ENCODE data around the gene CWC27. TPM values are rescaled to one million over a fixed set of nuclear protein-coding genes. Genes with fewer than 3 reads are reported as not detected.

The CWC27 gene
- total RNA-seq, 1 experiment from 2014 or later, result 12.6 TPM

- CTCF ChIA-PET, result no interaction called here
- no peaks in the 10 kb centered on the region for H3K9me2 ChIP-seq (replicated peaks; ENCODE audit: low read length)
- no peak overlapping the region for H3K4me3 ChIP-seq (ENCODE audit: low read length)
- no peaks in the 10 kb centered on the region for H3F3A ChIP-seq (ENCODE audit: low read length, unreplicated experiment)
- intact Hi-C loops (cut with micrococcal nuclease), result no loop called here
- H3K79me2 ChIP-seq (ENCODE audit: low read length), result no peaks in the 10 kb centered on the region
- BruUV-seq (replicated peaks), result no TSS peak
- H3K4me2 ChIP-seq (ENCODE audit: low read length), result no peak overlapping the region
- POLR2A ChIA-PET (ENCODE audit: unreplicated experiment), result no interaction called here
- no peak overlapping the region for H2AFZ ChIP-seq (ENCODE audit: low read length)
- TF ChIP-seq EZH2 (IDR thresholded peaks at IDR 0.05; ENCODE audit: low read length, unreplicated experiment) (no peak), CTCF (conservative IDR thresholded peaks at IDR 0.05; ENCODE audit: low read depth, low read length) (no peak), EZH2phosphoT487 (IDR thresholded peaks at IDR 0.05; ENCODE audit: borderline replicate concordance, low read length) (no peak)
- H4K20me1 ChIP-seq (ENCODE audit: low read length), result no peaks in the 10 kb centered on the region
- DNase-seq (no peak), ATAC-seq (no peak)
- H3K4me1 ChIP-seq (ENCODE audit: insufficient read depth, low read length), result no peaks in the 10 kb centered on the region
- no peaks in the 10 kb centered on the region for H3K9me3 ChIP-seq (ENCODE audit: low read length)
- no peak overlapping the region for H3K9ac ChIP-seq (ENCODE audit: low read length)
- H3K27ac ChIP-seq (ENCODE audit: low read length), result no peak overlapping the region
- H3K36me3 ChIP-seq (ENCODE audit: low read depth, low read length), result peaks cover 4% of the 10 kb centered on the region; the same call in 1 of the 2 replicates
- no peaks in the 10 kb centered on the region for H3K27me3 ChIP-seq (ENCODE audit: low read length)
These were observed 154.5 kb downstream of the CWC27 start for GRCh38 chr5:64923151-64923685.

GRCh38 chr5:64925123-64925522 is 156.4 kb downstream of the CWC27 start:
- Histone ChIP-seq H4K20me1 (ENCODE audit: low read length) (no peaks in the 10 kb centered on the region), H3K79me2 (ENCODE audit: low read length) (no peaks in the 10 kb centered on the region), H3K27me3 (ENCODE audit: low read length) (no peaks in the 10 kb centered on the region), H3K9ac (ENCODE audit: low read length) (no peak overlapping the region), H3F3A (ENCODE audit: low read length, unreplicated experiment) (no peaks in the 10 kb centered on the region), H3K4me2 (ENCODE audit: low read length) (no peak overlapping the region), H3K4me3 (ENCODE audit: low read length) (no peak overlapping the region), H2AFZ (ENCODE audit: low read length) (no peak overlapping the region), H3K36me3 (ENCODE audit: low read depth, low read length) (peaks cover 4% of the 10 kb centered on the region; the same call in 1 of the 2 replicates), H3K9me3 (ENCODE audit: low read length) (no peaks in the 10 kb centered on the region), H3K9me2 (replicated peaks; ENCODE audit: low read length) (no peaks in the 10 kb centered on the region), H3K27ac (ENCODE audit: low read length) (no peak overlapping the region), H3K4me1 (ENCODE audit: insufficient read depth, low read length) (no peaks in the 10 kb centered on the region)
- intact Hi-C loops (cut with micrococcal nuclease), result no loop called here
- POLR2A ChIA-PET (ENCODE audit: unreplicated experiment), result no interaction called here
- BruUV-seq (replicated peaks), result no TSS peak
- TF ChIP-seq EZH2 (IDR thresholded peaks at IDR 0.05; ENCODE audit: low read length, unreplicated experiment) (no peak), CTCF (conservative IDR thresholded peaks at IDR 0.05; ENCODE audit: low read depth, low read length) (no peak), EZH2phosphoT487 (IDR thresholded peaks at IDR 0.05; ENCODE audit: borderline replicate concordance, low read length) (no peak)
- no peak for ATAC-seq
- DNase-seq, result no peak
- CTCF ChIA-PET, result interaction anchor here (0.6 kb wide), 1 partner anchor 686 kb away, joined by 3 read pairs; no protein-coding TSS in a partner anchor

- no peaks in the 10 kb centered on the region for H3K27me3 ChIP-seq (ENCODE audit: low read length)
- ATAC-seq (no peak), DNase-seq (no peak)
- POLR2A ChIA-PET (ENCODE audit: unreplicated experiment), result no interaction called here
- no peaks in the 10 kb centered on the region for H3K9me3 ChIP-seq (ENCODE audit: low read length)
- no peaks in the 10 kb centered on the region for H4K20me1 ChIP-seq (ENCODE audit: low read length)
- H3K9ac ChIP-seq (ENCODE audit: low read length), result no peak overlapping the region
- no peak overlapping the region for H3K27ac ChIP-seq (ENCODE audit: low read length)
- no peaks in the 10 kb centered on the region for H3F3A ChIP-seq (ENCODE audit: low read length, unreplicated experiment)
- BruUV-seq (replicated peaks), result no TSS peak
- intact Hi-C loops (cut with micrococcal nuclease), result no loop called here
- TF ChIP-seq EZH2phosphoT487 (IDR thresholded peaks at IDR 0.05; ENCODE audit: borderline replicate concordance, low read length) (no peak), EZH2 (IDR thresholded peaks at IDR 0.05; ENCODE audit: low read length, unreplicated experiment) (no peak), CTCF (conservative IDR thresholded peaks at IDR 0.05; ENCODE audit: low read depth, low read length) (no peak)
- no peaks in the 10 kb centered on the region for H3K9me2 ChIP-seq (replicated peaks; ENCODE audit: low read length)
- no peak overlapping the region for H3K4me3 ChIP-seq (ENCODE audit: low read length)
- H3K79me2 ChIP-seq (ENCODE audit: low read length), result no peaks in the 10 kb centered on the region
- no peaks in the 10 kb centered on the region for H3K36me3 ChIP-seq (ENCODE audit: low read depth, low read length)
- H2AFZ ChIP-seq (ENCODE audit: low read length), result no peak overlapping the region
- CTCF ChIA-PET, result no interaction called here
- no peak overlapping the region for H3K4me2 ChIP-seq (ENCODE audit: low read length)
- H3K4me1 ChIP-seq (ENCODE audit: insufficient read depth, low read length), result no peaks in the 10 kb centered on the region
These were observed 161.1 kb downstream of the CWC27 start for GRCh38 chr5:64929833-64930232.

All from PC-3 (cell line).